Left forelimb (tissue), 1 donor: ENCODE results near the gene ARL2BP.
"Not testable (repeated sequence)": the region's sequence is repeated elsewhere in the genome, so short reads cannot be mapped to it uniquely, and the experiment has no call there.

Experiments used
- DNase-seq: peaks from one replicate; pipeline ENCODE4 v3.0.0-alpha.2; 2018; ENCODE audit warnings: low spot score

The ARL2BP gene

GRCh38 chr16:57263541-57264351 lies 18.7 kb downstream of the ARL2BP start:
- no peak for DNase-seq

GRCh38 chr16:57264381-57264780 lies 19.3 kb downstream of the ARL2BP start:
- DNase-seq, result no peak

- no peak for DNase-seq
Measured at GRCh38 chr16:57264950-57265371, 19.9 kb downstream of the ARL2BP start.

- DNase-seq, result no peak
Measured at GRCh38 chr16:57265850-57266530, 20.9 kb downstream of the ARL2BP start.

GRCh38 chr16:57266531-57267260 lies 21.6 kb downstream of the ARL2BP start:
- no peak for DNase-seq

GRCh38 chr16:57267343-57267742 lies 22.3 kb downstream of the ARL2BP start:
- DNase-seq, result not testable (repeated sequence)

GRCh38 chr16:57268804-57269800 lies 24.0 kb downstream of the ARL2BP start:
- no peak for DNase-seq

- no peak for DNase-seq
Measured at GRCh38 chr16:57270221-57271062, 25.4 kb downstream of the ARL2BP start.

- no peak for DNase-seq
Measured at GRCh38 chr16:57271063-57271345, 25.9 kb downstream of the ARL2BP start.

GRCh38 chr16:57271867-57272495 lies 26.9 kb downstream of the ARL2BP start:
- no peak for DNase-seq

GRCh38 chr16:57273359-57273758 lies 28.3 kb downstream of the ARL2BP start:
- DNase-seq, result no peak

- DNase-seq, result no peak
Measured at GRCh38 chr16:57273826-57274225, 28.8 kb downstream of the ARL2BP start.

- DNase-seq, result not testable (repeated sequence)
Measured at GRCh38 chr16:57275946-57276345, 30.9 kb downstream of the ARL2BP start.

- DNase-seq, result no peak
Measured at GRCh38 chr16:57276596-57276995, 31.5 kb downstream of the ARL2BP start.

- DNase-seq, result no peak
Measured at GRCh38 chr16:57277586-57277985, 32.5 kb downstream of the ARL2BP start.

- DNase-seq, result no peak
Measured at GRCh38 chr16:57278494-57278893, 33.4 kb downstream of the ARL2BP start.

GRCh38 chr16:57279780-57280638 lies 35.0 kb downstream of the ARL2BP start:
- DNase-seq, result no peak

GRCh38 chr16:57281791-57282190 lies 36.7 kb downstream of the ARL2BP start:
- no peak for DNase-seq

GRCh38 chr16:57282510-57283213 lies 37.6 kb downstream of the ARL2BP start:
- DNase-seq, result no peak
